ENCODE measurements around the gene PCNX2. TPM values are rescaled to one million over a fixed set of nuclear protein-coding genes. Genes with fewer than 3 reads are reported as not detected.

Gene PCNX2
- total RNA-seq, 2 donors from 2014 or later = 8.1 to 9.0 TPM

- Histone ChIP-seq H3K4me3 (no peak overlapping the region), H3K27me3 (no peaks in the 10 kb centered on the region), H3K9me3 (no peaks in the 10 kb centered on the region), H3K36me3 (no peaks in the 10 kb centered on the region), H3K4me1 (peaks cover 0 to 14% of the 10 kb centered on the region in 2 donors), H3K27ac (no peak overlapping the region)
- no peak for TF ChIP-seq CTCF (IDR thresholded peaks at IDR 0.05)
- DNase-seq (ENCODE audit: low spot score) = no peak
Observed at GRCh38 chr1:233323718-233324117, 28.2 kb upstream of the PCNX2 start.

GRCh38 chr1:233320023-233320422, 24.5 kb upstream of the PCNX2 start:
- H3K4me1 ChIP-seq = no peaks in the 10 kb centered on the region
- no peak overlapping the region for H3K4me3 ChIP-seq
- TF ChIP-seq CTCF (IDR thresholded peaks at IDR 0.05) = no peak
- H3K9me3 ChIP-seq = no peaks in the 10 kb centered on the region
- no peaks in the 10 kb centered on the region for H3K36me3 ChIP-seq
- H3K27ac ChIP-seq = no peak overlapping the region
- no peaks in the 10 kb centered on the region for H3K27me3 ChIP-seq
- no peak for DNase-seq (ENCODE audit: low spot score)

GRCh38 chr1:233319272-233319671, 23.7 kb upstream of the PCNX2 start:
- Histone ChIP-seq H3K4me3 (no peak overlapping the region), H3K9me3 (no peaks in the 10 kb centered on the region), H3K27me3 (no peaks in the 10 kb centered on the region), H3K4me1 (no peaks in the 10 kb centered on the region), H3K27ac (no peak overlapping the region), H3K36me3 (no peaks in the 10 kb centered on the region)
- TF ChIP-seq CTCF (IDR thresholded peaks at IDR 0.05) = no peak
- DNase-seq (ENCODE audit: low spot score) = no peak

GRCh38 chr1:233316473-233316872, 20.9 kb upstream of the PCNX2 start:
- no peaks in the 10 kb centered on the region for H3K9me3 ChIP-seq

GRCh38 chr1:233315718-233316301, 20.3 kb upstream of the PCNX2 start:
- no peak overlapping the region for H3K27ac ChIP-seq
- H3K36me3 ChIP-seq = no peaks in the 10 kb centered on the region
- no peaks in the 10 kb centered on the region for H3K4me1 ChIP-seq
- H3K4me3 ChIP-seq = no peak overlapping the region
- DNase-seq (ENCODE audit: low spot score) = no peak
- H3K27me3 ChIP-seq = no peaks in the 10 kb centered on the region
- TF ChIP-seq CTCF (IDR thresholded peaks at IDR 0.05) = no peak
- no peaks in the 10 kb centered on the region for H3K9me3 ChIP-seq

More at GRCh38 chr1:233316473-233316872, 20.9 kb upstream of the PCNX2 start:
- no peaks in the 10 kb centered on the region for H3K36me3 ChIP-seq
- H3K4me3 ChIP-seq = no peak overlapping the region
- no peak for TF ChIP-seq CTCF (IDR thresholded peaks at IDR 0.05)
- no peaks in the 10 kb centered on the region for H3K27me3 ChIP-seq
- H3K27ac ChIP-seq = no peak overlapping the region
- DNase-seq (ENCODE audit: low spot score) = no peak
- H3K4me1 ChIP-seq = no peaks in the 10 kb centered on the region

Data from right atrium auricular region (tissue), 2 donors.